COLO829 (cell line): ENCODE measurements around the gene DGCR6L.
"Not testable (repeated sequence)": the region's sequence is repeated elsewhere in the genome, so short reads cannot be mapped to it uniquely, and the experiment has no call there.

Experiments
- DNase-seq: peaks from one replicate; pipeline ENCODE4 v3.0.0; 2012; ENCODE audit warnings: low spot score

DGCR6L gene

GRCh38 chr22:20325996-20326395 is 6.1 kb upstream of the DGCR6L start:
- DNase-seq: not testable (repeated sequence)

GRCh38 chr22:20324139-20324516 is 4.3 kb upstream of the DGCR6L start:
- no peak for DNase-seq

DNA sequence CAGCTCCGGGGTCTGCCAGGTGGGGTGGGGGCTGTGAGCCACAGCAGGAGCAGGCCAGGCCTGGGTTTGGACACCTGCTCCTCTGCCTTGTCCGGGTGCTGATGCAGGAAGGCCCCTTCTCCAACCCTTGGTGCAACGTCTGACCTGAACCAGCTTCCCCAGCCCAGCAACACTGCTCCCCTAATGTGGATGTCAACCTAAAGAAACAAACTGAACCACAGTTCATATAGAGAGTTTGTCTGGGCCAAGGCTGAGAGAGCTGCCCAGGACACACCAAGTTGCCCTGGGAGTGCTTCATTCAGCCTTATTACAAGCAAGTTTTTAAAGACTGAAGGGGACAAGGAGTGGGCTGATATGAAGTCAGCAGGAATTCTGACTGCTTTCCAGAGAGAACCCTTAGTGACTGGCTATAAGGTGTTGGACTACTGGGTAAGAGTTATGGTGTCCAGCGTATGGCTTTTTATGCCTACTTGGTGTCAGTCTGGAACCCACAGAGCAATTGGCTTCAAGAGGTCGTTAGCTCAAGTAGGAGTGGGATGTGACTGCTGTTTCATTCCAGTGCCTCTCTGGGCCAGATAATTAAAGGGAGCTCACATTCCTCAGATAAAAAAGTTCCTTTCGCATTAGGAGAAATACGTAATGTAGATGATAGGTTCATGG is 1.8 kb upstream of the DGCR6L start:
- not testable (repeated sequence) for DNase-seq

DNA sequence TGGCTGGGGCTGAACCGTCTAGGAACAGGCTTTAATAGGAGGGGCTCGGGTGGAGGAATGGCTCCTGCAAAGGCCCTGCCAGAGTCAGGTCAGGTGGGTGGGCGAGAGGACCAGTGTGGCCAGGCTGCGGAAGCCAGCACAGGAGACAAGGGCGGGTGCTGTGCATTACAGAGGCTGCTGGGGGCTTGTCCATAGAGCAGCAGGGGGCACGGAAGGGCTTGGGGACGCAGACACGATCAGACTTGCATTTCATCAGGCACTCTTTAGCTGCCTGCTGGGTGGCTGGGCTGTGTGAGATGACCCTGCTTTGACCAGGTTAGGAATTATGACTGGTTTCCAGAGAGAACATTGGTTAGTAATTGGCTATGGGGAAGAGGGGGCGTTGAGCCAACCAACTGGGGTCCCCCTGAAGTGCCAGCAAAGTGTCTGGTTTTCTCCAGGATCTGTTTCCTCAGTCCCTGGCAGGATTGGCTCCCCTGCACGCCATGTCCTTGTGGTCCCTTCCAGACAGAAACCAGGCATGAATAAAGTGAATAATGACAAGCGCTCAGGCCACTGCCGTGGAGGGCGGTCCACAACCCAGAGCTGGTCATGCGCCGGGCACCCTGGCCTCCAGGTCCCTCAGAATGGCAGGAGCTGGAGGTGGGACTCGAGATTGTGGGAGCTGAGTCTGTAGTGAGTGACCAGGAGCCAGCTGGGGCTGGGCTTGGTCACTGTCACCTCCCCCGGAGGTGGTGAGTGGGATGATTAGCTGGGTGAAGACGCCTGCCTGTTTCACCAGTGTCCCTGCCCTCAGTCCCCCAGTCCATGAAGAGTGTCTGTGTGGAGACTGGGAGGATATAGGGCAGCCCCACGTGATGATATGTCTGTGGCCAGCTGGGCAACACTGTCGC is 1.0 kb upstream of the DGCR6L start:
- not testable (repeated sequence) for DNase-seq

- DNase-seq: no peak
Observed at GRCh38 chr22:20319041-20319744, 667 bp downstream of the DGCR6L start.

- not testable (repeated sequence) for DNase-seq
Observed at GRCh38 chr22:20318043-20318688, 1.7 kb downstream of the DGCR6L start.

GRCh38 chr22:20317402-20318042 is 2.3 kb downstream of the DGCR6L start:
- not testable (repeated sequence) for DNase-seq

DNA sequence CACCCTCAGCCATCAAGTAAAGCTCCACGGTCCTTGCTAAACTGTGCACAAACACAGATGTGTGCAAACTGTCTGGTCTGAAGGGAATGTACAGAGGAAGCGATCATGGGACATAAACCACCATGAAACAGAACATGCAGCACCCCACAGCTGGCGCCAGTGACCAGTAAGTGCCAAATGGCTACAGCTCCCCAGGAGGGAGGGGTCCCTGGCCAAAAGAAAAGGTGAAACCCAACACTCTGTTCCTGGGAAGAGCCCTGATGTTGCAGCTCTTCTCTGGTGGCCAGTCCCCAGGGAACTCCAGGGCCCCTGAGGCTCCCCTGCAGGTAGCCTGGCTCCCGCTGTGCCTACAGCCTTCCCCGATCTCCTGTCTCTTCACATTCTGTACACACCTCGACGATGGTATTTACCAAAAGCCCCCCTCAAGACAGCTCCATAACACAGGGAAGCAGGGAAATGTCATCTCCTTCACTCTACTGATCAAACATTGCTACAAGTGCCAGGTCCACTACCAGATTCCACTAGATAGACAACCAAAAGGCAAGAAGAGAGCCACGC is 2.9 kb downstream of the DGCR6L start:
- DNase-seq: no peak

DNA sequence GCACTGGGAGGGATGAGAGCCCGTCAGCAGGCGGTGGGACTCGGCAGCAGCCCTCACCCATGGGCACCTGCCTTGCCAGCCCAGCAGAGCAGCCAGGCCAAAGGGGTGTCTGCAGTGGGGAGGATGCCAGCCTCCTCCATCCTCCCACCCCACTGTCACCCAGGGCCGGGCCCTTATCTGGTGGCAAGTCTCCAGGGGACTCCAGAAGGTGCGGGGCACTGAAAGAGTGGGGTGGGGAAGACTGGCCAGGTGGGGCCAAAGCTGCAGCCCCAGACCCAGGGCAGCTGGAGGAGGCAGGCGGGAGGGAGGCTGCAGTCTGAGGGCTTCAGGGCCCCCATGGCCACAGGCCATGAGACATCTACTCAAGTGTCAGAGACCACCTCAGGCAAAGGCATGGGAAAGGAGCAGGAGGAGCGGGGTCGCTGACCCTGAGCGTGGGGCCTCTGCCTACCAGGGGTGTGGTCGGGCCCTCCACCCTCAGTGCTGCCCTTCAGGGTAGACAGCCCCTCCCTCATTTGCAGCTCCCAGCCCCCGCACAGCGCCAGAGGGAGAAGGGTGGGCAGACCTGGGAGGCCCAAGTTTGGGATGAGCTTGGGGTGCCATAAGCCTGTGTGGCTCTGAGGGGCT is 3.5 kb downstream of the DGCR6L start:
- no peak for DNase-seq

- DNase-seq: no peak
Observed at GRCh38 chr22:20315337-20316216, 4.3 kb downstream of the DGCR6L start.

- DNase-seq: not testable (repeated sequence)
Observed at GRCh38 chr22:20314741-20315336, 5.0 kb downstream of the DGCR6L start.

GRCh38 chr22:20314206-20314605 is 5.7 kb downstream of the DGCR6L start:
- DNase-seq: not testable (repeated sequence)

- not testable (repeated sequence) for DNase-seq
Observed at GRCh38 chr22:20313306-20314077, 6.4 kb downstream of the DGCR6L start.

- no peak for DNase-seq
Observed at GRCh38 chr22:20312396-20313191, 7.3 kb downstream of the DGCR6L start.

- DNase-seq: not testable (repeated sequence)
Observed at GRCh38 chr22:20311249-20312062, 8.4 kb downstream of the DGCR6L start.

GRCh38 chr22:20310773-20311172 is 9.1 kb downstream of the DGCR6L start:
- not testable (repeated sequence) for DNase-seq

GRCh38 chr22:20310180-20310579 is 9.7 kb downstream of the DGCR6L start:
- DNase-seq: not testable (repeated sequence)
